ENCODE measurements around the gene RGS11.
"Not testable (repeated sequence)": the region's sequence is repeated elsewhere in the genome, so short reads cannot be mapped to it uniquely, and the experiment has no call there.

RGS11 gene

DNA sequence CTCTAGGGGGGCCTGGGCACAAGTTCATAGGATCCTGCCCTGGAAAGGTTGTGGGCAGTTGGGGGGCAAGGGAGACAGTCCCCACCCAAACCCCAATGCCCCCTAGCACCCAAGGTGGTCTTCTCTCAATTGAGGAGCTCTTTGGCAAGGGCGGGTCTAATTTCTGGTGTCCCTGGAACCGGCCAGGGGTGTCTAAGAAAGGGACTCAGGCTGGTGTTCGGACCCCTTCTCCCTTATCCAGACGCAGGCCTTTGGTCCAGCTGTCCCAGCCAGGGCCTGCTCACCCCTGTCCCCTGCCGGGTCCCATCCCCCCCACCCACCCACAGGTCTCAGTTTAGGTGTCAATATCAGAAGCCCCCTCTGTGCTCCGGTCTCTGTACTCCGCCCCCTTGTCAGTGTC is 3.8 kb upstream of the RGS11 start:
- DNase-seq: no peak

DNA sequence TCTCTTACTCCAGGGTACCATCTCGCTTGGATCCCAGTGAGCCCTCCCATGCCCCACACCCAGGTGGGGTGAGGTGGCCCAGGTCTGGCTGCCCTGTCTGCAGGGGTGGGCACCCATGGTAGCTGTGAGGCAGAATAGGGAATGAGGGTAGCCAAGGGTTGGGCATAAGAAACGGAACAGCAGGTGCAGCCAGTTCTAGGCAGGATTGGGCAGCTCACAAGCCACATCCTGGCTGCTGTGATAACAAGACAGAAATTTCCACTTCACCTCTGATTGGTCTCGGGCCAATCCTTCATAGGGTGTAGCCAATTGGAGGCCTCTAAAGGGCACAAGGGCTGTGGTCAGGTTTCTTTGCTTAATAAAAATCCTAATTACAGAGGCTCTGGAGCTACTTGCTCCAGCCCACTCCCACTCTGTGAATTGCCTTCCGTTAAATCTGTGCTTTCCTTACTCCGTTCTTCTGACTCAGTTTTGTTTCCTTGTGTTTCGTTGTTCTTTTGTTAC is 3.2 kb upstream of the RGS11 start:
- DNase-seq: no peak

DNA sequence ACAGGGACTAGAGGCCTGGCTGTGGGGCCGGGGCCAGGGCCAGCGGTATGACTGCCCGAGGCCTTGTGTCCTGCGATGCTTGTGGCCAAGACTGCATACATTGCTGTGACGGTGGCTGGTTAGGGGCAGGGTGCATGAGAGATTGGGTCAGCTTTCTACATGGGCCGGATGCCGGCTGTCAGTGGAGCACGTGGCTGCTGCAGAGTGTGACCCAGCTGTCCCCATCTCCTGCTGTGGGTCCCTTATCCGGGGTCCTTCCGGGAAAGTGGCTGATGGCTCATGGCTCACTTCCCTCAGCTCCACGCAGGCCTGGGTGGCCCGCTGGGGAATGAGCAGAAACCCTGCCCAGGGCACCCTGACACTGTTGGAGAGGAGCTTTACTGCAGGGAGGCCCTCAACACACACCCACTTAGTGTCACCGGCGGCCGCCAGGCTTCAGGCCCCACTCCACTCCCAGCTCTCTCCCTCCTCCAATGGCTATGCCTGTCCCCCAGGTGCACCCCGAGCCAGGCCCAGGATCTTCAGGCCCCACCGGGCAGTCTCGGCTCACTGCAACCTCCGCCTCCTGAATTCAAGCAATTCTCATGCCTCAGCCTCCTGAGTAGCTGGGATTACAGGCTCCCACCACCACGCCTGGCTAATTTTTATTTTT is 808 bp upstream of the RGS11 start:
- no peak for DNase-seq

DNA sequence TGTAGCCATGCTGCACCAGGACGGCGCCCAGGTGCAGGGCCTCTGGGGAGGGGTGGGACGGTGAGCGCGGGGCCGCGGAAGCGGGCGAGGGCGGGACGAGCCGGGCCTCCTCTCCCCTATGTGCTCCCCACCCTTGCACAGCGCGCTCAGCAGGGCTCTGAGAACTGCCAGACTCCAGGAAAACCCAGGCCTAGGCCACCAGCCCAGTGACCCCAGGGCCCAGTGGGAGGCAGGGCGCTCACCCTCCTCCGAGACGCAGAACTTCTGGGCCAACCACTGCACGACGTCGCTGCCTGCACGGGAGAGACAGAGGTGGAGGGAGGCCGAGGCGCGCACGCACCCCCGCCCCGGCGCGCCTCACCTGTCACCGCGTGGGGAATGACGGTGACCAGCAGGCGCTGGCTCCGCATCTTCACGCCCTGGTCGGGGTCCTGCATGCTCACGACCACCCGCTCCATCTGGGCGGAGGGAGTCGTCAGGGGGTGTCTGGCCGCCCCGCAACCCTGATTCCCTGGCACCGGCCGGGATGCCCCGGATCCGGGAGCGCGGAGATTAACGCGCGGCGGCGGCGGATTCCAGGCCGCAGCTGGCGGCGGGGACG is 603 bp downstream of the RGS11 start:
- DNase-seq: no peak

DNA sequence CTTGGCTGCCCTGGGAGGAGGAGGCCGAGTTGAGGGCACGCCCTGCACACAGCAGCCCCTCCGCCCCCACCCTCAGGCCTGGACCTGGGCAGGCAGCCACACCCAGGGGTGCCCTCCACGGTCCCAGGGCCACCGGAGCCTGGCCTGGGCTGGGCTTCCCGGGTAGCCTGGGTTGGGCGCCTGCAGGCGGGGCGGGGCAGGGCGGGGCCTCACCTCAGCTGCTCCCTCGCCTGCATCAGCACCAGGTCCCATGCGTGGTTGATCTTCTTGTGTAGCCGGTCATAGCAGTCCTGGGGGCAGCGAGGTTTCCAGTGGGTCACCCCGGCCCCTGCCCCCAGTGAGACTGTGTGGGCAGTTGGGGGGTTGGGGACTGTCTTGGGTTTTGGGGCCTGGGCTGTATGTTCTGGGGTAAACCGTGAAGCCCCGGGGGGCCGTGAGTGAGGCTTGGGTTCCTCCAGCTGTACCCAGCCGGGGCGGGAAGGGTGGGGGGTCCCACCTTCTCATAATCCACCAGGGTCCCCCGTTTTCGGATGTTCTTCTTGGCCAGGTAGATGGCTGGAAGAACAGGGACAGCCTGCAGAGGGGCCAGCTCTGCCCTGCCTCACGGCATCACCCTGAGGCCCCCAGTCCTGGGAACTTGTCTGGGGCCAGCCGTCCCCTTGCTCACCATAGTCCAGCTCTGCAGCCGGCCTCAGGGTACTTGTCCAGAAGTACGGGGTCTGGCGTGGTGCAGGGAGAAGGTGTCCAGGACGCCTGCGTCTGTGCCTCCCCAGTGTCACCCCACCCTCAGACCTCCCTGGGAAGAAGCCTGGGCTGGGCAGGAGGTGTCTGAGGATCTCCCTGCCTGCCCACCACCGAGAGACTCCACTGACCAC is 2.0 kb downstream of the RGS11 start:
- DNase-seq: no peak

DNA sequence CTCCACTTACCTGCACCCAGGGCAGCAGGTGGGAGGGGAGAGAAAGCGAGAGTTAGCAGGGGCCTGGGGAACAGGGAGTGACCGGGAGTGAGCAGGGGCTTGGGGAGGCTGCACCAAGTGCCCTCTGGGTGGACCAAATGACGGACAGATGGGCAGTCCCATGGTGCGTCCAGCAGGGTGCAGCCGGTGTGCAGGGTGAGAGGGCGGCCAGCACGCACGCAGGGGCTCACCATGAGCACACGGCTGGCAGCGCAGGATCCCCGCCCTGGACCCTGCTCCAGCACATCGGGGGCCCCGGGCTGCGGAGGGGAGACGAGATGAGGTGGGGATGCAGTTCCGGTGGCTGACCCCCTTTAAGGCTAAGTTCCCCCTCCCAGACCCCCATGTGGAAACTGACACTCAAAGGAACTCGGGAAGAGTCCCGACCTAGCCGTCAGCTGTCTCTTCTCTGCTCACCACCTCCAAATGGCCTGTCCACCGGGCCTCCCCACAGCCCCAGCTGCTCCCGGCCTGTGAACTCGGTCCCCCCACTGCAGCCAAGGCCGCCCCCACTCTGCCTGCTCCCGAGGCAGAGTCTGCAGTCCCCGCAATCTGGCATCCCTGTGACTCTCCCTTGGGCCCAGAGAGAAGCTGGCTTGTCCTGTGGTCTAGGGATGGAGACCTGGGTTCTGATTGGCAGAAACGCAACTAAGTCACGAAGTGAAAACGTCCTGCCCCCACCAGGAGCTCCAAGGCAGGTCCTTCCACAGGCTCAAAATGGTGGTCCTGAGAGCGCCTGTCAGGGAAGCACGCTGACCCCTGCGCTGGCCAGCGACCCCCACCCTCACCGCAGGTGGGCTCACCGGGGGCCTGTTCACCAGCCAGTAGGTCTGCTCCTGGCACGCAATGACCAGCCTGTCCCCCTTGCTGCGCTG is 2.9 kb downstream of the RGS11 start:
- DNase-seq: no peak

DNA sequence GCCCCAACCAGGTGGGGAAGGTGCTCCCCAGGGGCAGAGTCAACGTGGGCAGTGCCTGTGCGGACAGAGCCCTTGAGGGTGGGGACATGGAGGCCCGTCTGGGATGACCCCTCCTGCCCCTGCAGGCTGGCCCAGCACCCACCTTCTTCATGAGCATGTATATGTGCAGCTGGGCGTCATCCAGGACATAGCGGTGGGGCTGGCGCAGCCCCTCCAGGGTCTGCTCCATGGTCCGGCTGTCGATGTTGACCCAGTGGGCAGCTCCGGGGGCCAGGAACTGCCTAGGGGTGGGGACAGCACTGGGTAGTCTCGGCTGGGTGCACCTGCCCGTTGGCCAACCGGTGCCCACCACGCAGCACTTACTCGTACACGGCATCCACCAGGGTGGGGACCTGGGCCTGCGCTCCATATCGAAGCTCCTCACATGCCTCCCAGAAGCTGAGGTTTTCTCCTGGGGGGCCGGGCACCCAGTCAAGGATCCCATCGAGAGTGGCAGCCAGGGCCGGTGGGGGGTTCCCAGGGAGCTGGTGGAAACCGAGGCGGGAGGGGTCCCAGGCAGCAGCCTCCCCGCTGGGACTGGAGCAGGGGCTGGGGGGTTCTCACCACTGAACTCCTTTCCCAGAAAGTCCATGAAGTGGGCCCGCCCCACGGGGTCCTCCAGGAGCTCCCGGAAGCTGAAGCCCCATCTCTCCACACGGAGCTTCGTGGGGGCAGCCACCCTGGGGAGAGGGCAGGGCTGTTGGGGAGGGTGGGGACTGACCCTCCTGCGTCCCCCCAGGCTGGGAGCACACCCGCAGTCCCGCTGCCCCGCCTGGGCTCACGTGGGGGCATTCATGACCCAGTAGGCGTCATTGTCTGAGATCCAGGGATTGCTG is 5.1 kb downstream of the RGS11 start:
- DNase-seq: no peak

DNA sequence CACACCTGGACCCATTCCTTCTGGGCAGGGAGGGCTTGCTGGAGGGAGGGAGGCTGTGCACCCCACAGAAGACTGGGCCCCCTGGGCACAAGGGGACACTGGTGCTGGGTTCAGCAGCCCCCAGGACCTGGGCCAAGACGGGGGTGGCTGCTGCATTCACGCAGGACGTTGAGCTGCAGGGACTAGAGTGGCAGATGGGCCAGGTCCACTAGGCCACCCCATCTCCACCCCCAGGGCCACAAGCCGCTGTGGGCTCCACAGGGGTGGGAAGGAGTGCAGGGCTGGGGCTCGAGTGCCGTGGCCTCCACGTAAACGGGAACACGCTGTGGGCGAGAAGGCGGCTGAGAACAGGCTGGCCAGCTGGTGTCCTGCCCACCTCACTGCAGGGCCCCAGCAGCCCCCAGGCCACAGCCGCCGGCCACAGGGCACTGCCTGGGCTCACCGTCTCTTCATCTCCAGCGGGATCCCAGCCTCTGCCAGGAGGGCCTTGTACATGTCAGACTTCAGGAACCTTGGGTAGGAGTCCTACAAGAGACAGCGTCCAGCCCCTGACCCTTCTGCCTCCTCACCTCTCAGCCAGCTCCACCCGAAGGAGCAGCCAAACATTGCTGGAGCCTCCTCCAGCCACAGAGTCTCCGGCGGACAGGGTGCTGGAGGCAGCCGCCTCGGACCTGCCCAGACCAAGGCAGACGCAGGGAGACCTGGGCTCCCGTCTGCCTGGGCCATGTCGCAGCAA is 6.5 kb downstream of the RGS11 start:
- no peak for DNase-seq

DNA sequence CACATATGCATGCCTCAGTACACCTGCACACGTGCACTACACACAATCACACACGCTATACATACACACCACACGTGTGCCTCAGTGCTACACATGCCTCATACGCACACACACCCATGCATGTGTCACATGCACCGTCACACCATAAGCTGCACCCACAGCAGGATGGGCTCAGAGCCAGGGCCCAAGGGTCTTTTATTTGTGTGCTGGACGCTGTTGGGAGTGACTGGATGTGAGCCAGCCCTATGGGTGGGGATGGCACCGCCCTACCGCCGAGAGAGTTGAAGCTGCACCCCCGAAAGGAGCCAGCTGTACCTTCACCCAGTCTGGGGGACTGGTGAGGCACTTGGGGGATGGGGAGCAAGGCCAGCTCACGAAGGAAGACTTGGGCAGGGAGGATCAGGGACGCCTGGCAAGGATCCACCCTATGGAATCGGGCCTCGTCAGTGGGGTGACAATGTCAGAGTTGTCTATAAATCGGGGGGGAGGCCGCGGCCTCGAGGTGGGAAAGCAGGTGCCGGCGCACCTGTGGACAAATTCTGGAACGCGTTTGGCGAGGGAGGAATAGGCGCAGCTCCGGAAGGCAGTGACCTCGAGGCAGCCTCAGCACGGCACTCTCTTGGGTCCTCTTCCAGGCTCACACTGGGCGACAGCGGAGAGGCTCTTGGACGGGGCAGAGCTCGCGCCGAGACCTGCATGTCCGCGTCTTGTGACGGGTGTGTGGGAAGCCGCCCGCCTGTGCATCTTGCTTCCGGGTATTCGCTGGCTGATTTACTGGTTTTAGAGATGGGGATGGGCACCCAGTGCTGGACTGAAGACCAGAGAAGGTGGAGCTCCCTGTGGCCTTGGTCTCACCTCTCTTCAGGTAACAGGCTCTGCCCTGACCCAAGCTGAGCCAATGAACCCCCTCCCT is 7.3 kb downstream of the RGS11 start:
- DNase-seq: no peak

DNA sequence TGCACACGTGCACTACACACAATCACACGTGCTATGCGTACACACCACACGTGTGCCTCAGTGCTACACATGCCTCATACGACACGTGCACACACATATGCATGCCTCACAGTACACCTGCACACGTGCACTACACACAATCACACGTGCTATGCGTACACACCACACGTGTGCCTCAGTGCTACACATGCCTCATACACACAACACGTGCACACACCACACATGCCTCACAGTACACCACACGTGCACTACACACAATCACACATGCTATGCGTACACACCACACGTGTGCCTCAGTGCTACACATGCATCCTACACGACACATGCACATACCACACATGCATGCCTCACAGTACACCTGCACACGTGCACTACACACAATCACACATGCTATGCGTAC is 8.2 kb downstream of the RGS11 start:
- DNase-seq: not testable (repeated sequence)

DNA sequence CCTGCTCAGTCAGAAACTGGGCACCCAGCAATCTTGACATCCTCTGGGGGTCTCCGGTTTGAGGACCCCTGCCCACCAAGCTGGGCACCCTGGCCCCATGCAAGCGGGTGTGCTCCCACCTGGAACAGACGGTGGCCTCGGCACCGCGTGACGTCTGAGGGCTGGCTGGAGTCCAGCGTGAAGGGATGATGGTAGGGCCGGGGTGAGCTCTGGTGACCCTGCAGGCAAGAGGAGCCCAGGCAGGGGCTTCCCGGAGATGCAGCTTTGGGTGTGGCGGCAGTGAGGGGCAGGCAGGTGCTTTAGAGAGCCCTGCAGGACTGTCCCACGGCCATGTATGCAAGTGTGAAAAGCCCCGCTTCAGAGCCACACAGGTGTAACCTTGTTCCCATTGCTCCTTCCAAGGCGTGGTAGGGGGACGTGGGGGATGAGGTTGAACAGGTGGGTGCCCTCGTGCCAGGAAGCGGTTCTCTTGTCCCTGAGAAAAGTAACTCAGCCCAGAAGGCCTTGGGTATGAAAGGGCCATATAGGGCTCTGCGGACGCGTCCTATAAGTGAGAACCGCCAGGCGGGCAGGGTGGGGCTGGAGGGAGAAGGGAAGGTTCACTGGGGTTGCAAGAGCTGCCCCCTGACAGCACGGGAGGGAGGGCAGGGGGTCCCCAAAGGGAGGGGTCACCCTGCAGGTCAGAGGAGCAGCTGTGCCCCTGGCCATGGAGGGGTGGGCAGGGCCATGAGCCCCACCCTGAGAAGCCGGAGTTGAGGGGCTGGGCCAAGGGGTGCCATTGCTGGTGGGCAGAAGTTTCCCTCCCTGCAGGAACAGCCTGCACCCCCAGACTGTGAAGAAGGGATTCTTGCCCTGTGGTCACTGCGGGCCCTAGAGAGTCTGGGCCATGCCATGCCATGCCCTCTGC is 9.2 kb downstream of the RGS11 start:
- DNase-seq: no peak

DNA sequence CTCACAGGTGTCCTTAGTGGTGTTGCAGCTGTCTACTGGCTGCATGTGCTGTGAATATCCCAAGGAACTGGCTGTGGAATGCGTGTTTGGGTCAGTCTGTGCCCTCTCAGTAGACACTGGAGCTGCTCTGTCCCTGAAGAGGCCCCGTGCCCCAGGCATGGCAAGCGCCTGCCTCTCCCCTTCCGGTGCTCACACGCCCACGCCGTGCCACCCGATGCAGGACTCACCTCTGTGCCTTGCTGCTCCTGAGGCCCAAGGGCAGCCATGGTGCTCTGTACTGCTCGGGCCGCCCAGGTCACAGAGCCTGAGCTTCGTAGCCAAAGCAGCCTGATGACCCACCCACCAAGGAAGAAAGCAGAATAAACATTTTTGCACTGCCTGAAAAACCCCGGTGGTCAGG is 10.0 kb downstream of the RGS11 start:
- DNase-seq: no peak

DNA sequence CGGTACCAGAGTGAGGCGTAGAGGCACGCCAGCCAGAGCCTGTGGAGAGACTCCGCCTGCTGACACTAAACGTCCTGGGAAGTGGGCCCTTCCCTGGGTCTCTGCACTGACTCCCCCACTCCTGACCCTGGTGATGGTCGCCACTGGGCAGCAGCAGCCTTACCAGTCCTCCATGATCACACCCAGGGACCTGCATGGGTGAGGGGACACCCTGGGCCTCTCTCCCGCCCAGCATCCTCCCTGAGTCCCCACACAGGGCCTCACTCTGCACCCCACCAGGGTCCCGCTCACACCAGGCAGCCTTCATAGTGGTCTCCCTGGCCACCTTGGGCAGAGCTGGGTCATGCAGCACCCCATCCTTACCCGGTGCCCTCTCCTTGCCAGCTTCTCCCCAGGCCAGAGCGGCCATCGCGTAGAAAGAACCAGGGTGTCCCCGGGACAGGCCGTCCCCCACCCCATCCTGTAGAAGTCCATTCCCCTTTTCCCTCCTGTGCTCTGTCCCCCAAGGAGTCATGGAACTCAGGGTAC is 10.7 kb downstream of the RGS11 start:
- no peak for DNase-seq

DNA sequence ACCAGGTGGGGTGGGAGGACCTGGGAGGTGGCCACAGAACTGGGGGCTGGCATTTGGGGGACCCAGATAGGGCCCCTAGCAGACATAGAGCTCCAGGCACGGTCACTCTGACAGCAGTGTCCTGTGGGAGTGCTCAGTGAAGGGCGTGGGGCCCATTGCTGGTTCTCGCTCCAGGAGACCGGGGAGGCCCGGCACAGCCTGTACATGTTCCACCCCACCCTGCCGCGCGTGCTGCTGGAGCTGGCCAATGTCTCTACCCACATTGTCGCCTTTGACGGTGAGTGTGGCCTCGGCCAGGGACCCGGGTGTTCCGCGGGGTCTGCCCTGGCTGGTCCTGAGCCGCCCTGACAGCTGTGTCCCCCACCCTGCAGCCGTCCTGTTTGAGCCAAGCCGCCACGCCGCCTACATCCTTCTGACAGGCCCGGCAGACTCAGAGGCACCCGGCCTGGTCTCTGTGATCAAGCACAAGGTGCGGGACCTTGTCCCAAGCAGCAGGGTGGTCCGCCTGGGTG is 11.2 kb downstream of the RGS11 start:
- DNase-seq: no peak

DNA sequence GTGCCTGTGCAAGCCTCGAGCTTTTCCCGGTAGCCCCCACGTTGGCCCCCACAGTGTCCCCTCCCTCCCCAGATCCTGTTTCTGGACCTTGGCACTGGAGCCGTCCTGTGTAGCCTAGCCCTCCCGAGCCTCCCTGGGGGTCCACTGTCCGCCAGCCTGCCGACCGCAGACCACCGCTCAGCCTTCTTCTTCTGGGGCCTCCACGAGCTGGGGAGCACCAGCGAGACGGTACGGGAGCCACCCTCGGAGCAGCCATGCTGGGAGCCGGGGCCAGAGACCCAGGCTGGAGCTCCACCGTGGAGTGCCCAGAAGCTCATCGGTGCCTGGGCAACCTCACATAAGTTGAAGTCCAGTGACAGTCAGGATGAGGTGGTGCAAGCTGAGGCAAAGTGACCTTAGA is 11.8 kb downstream of the RGS11 start:
- DNase-seq: no peak

DNA sequence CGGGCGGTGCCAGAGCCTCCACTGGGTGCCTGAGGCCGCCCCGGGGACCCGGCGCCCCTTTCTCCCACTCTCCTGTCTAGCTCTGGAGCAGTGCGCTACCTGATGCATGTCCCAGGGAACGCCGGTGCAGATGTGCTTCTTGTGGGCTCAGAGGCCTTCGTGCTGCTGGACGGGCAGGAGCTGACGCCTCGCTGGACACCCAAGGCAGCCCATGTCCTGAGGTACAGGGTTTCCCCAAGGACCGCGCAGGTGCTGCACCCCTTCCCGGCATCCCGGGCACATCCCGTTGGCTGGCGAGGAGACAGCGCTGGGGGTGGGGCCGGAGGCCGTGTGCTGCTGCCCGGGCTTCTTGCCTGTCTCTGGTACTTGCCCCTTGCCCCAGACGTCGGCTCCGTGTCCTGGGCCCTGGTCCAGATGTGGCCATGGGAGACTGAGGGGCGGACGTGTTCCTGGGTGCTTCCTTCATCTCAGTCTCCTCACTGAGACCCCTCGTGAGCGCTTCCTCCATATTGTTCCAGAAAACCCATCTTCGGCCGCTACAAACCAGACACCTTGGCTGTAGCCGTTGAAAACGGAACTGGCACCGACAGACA is 12.5 kb downstream of the RGS11 start:
- no peak for DNase-seq

DNA sequence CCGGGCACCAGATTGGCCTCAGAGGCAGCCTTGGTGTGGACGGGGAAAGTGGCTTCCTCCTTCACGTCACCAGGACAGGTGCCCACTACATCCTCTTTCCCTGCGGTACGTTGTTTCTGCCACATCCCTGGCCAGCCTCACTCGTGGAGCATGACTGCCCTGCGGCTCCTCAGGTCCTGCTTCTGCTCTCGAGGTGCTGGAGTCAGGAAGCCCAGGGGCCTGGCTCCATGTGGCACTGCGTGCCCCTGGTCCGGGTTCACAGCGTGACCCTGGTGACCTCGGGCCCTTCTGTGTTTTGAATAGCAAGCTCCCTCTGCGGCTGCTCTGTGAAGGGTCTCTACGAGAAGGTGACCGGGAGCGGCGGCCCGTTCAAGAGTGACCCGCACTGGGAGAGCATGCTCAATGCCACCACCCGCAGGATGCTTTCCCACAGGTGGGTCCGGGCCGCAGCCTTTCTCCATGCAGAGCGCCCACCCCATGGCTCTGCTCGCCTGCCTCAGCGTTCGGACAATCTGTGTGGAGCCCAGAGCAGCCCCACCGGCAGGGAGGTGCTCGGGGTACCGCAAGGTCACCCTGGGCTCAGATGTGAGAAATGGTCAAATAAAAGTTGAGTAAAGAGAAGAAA is 13.5 kb downstream of the RGS11 start:
- DNase-seq: no peak
